ENCODE results near the gene BCL2. TPM values are rescaled to one million over a fixed set of nuclear protein-coding genes. Genes with fewer than 3 reads are reported as not detected.

Gene BCL2
- total RNA-seq, 1 donor from 2014 or later, result 81.3 TPM

DNA sequence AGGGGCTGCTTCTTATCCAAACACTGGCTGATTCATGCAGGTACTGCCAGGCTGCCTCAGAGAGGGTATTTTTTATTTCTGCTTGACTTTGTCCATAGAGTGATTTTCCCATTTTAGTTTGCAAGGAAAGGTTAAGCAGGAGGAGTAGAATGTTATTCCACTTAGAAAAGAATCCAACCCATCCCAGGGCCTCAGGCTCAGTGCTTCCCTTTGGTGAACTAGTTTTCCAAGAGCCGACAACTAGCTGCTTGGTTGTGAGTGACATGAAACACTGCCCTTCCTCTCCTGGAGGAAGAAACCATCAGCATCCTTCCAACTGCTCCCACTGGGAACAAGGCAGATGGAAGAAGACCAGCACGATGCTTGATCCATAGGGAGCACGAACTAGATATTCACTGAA lies 58.5 kb downstream of the BCL2 start:
- Mint-ChIP-seq H3K4me3 (no peak overlapping the region), H3K36me3 (ENCODE audit: low read depth) (peaks cover 61% of the 10 kb centered on the region), H3K27ac (no peak overlapping the region), H3K4me1 (peaks cover 74% of the 10 kb centered on the region), H3K27me3 (no peaks in the 10 kb centered on the region), H3K9me3 (no peaks in the 10 kb centered on the region)
- no peak for DNase-seq
- intact Hi-C loops (cut with micrococcal nuclease), result no loop called here

DNA sequence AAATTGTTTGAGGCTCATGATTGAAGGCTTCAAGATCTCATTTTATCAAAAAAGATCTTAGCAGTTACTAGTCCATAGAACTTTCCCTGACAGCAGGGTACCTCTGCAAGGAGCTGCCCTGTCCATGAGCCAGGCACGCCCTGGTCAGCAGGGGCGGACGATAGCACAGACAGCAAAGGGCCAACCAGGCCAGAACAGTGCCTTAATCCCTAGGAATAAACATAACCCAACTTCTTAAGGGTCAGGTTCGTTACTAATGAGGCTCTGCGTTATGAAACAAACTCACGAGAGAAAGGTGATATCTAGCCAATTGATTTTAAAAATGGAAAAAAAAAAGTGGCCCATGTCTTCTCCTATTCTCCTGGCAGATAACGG lies 59.2 kb downstream of the BCL2 start:
- intact Hi-C loops (cut with micrococcal nuclease), result no loop called here
- Mint-ChIP-seq H3K4me3 (no peak overlapping the region), H3K4me1 (peaks cover 70% of the 10 kb centered on the region), H3K27me3 (no peaks in the 10 kb centered on the region), H3K27ac (peak overlapping the region; percentile 8), H3K36me3 (ENCODE audit: low read depth) (peaks cover 62% of the 10 kb centered on the region), H3K9me3 (no peaks in the 10 kb centered on the region)
- DNase-seq, result no peak

DNA sequence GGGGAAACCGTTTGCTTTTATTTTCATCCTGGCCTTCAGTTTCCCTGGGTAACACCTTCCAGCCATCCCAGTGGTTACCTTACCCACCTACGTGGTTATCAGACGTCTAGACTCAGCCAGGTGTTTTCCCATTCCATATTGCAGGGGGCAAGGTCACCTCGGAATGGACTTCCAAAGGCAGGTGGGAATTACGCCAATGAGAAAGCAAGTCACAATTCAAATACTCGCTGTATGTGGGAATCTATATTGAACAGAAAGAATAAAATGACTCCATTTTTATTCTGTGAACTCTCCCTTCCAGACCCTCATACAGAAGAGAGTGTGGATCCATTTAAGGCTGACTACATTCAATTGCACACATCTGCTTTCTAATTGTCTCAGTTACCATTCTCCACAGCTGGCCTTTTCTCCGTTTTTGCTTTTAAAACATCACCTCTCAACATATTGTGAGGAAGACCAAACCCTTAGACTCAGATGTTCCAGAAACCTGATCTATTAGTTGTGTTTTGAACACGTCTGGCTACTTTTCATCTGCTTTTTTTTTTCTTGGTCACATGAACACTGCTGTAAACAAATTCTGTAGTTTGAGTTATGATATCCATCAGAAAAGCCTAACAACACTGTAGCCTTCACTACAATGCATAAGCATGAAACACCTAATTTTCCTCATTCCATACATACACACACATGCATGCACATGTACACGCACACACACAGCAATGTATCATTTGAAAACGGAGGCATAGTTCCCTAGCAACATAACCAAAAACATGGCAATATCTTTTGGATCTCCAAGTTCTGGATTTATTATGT lies 59.8 kb downstream of the BCL2 start:
- Mint-ChIP-seq H3K36me3 (ENCODE audit: low read depth) (peaks cover 65% of the 10 kb centered on the region), H3K4me3 (no peak overlapping the region)

DNA sequence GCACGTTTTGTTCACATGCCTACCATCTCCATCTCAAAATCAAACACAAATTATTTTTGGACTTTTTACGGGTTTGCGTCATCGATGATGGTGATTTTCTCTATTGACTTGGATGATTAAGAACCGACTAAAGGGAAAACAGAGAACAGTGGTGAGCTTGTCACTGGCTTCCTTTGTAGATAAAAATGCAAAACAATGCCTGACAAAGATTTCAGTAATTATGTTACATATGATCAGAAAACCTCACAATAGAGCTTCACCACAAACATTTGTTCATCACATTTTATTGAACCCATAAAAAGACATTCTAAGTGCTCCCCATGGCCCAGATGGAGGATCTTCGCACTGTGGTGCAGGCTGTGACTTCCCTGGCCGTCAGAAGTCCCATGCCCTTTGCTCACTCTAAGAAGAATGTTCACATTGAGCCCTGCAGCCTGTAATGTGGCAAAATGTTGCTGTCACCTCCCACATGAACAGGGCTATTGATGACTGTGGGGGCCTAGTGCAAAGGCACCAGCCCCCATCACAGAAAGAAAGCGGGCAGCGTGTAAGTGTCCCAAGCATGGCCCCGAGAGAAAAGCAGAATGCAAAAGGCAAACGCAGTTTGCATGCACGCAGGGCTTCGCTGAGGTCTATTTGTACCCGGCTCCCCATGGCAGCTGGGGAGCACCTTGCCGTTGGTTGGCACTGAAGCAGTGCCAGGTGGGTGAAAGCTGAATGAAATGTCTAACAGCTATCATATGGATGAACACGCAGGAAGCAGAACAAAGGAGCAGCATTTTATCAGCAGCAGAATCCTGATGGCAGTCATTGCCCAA lies 60.6 kb downstream of the BCL2 start:
- Mint-ChIP-seq H3K27ac (peak overlapping the region; percentile 18), H3K9me3 (peaks cover 5% of the 10 kb centered on the region), H3K27me3 (no peaks in the 10 kb centered on the region), H3K4me3 (no peak overlapping the region), H3K36me3 (ENCODE audit: low read depth) (peaks cover 69% of the 10 kb centered on the region), H3K4me1 (peaks cover 75% of the 10 kb centered on the region)
- intact Hi-C loops (cut with micrococcal nuclease), result loop anchor here (5.0 kb wide), 1 partner anchor 33 kb away; no protein-coding TSS in a partner anchor
- DNase-seq, result no peak

More for the DNA sequence above, 59.8 kb downstream of the BCL2 start:
- H3K9me3 Mint-ChIP-seq, result peaks cover 3% of the 10 kb centered on the region
- H3K27me3 Mint-ChIP-seq, result no peaks in the 10 kb centered on the region
- H3K4me1 Mint-ChIP-seq, result peaks cover 72% of the 10 kb centered on the region
- no peak for DNase-seq
- intact Hi-C loops (cut with micrococcal nuclease), result loop anchor here (5.0 kb wide), 1 partner anchor 33 kb away; no protein-coding TSS in a partner anchor
- H3K27ac Mint-ChIP-seq, result peak overlapping the region; percentile 16

DNA sequence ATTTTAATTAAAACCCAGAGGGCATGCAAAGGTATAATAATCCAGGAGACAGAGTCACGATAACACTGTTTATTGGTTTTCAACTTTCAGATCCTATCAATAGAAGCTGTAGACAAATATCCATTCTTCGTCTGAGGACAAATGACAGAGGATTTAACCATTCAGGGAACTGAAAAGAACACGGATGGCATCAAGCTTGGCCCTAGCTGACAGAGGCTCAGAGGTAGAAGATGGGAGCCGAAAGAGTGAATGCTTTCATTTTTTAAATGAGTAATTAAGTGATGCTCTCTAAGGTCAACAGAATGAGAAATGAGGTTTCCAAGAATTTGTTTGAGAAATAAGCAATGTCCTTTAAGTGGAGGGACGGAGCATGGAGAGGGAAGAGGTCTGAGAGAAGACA lies 62.1 kb downstream of the BCL2 start:
- H3K27me3 Mint-ChIP-seq, result no peaks in the 10 kb centered on the region
- intact Hi-C loops (cut with micrococcal nuclease), result loop anchor here (5.0 kb wide), 1 partner anchor 35 kb away; no protein-coding TSS in a partner anchor
- peaks cover 5% of the 10 kb centered on the region for H3K9me3 Mint-ChIP-seq
- peak overlapping the region; percentile 32 for H3K4me3 Mint-ChIP-seq
- peaks cover 76% of the 10 kb centered on the region for H3K36me3 Mint-ChIP-seq (ENCODE audit: low read depth)
- H3K27ac Mint-ChIP-seq, result peak overlapping the region; percentile 78
- peaks cover 75% of the 10 kb centered on the region for H3K4me1 Mint-ChIP-seq
- DNase-seq, result no peak

DNA sequence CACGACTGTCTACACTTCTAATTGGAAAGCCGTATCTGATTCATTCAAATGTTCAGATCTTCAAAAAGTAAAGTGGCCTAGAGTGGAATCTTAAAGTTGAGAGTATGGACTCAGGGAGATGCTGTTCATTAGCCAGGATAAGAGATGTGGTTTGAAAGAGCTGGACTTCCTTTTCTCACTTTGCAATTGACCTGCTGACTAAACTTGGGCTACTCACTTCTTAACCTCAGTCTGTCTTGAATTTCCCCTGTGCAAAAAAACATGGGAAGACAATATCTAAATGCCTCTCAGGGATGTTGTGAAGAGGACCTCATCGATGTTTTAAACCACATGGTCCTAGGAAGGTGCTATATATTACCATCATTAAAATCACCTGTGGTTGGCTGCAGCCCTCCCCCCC lies 64.1 kb downstream of the BCL2 start:
- intact Hi-C loops (cut with micrococcal nuclease), result loop anchor here (5.0 kb wide), 1 partner anchor 37 kb away; no protein-coding TSS in a partner anchor
- DNase-seq, result no peak
- peak overlapping the region; percentile 10 for H3K27ac Mint-ChIP-seq
- H3K27me3 Mint-ChIP-seq, result no peaks in the 10 kb centered on the region
- peaks cover 70% of the 10 kb centered on the region for H3K4me1 Mint-ChIP-seq
- peaks cover 5% of the 10 kb centered on the region for H3K9me3 Mint-ChIP-seq
- peaks cover 78% of the 10 kb centered on the region for H3K36me3 Mint-ChIP-seq (ENCODE audit: low read depth)
- H3K4me3 Mint-ChIP-seq, result peak overlapping the region; percentile 11

DNA sequence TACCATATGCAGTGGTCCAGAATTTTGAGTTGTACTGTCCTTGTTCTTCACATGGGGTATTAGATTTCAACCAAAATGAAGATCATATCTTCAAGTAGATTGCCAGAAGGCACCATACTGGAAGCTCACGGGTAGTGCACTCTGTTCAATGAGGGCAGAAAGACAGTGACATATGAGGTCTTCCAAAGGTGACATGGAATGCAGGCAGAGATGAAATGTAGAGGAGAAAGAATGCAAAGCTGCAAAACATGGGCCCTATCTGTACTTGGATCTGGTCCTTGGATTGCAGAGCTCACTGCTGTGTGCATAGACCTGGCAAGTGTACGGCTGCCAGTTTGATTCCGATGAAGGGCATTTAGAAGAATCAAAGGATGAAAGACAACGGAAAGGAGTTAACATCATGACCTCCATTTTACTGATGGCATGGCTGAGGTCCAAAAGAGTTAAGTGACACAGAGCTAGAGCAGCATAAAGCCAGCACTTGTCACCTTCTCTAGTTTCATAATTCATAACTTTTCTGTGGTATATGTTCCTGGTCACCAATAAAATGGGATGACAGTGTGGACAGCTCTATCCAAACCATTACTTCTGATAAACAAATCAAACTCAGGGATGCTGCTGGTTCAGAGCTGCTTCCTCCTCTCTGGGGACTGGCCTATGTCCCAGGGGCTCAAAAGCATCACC lies 64.7 kb downstream of the BCL2 start:
- intact Hi-C loops (cut with micrococcal nuclease), result loop anchor here (5.0 kb wide), 3 partner anchors 37 to 47 kb away; no protein-coding TSS in a partner anchor
- Mint-ChIP-seq H3K4me1 (peaks cover 70% of the 10 kb centered on the region), H3K9me3 (peaks cover 5% of the 10 kb centered on the region), H3K36me3 (ENCODE audit: low read depth) (peaks cover 76% of the 10 kb centered on the region), H3K4me3 (peak overlapping the region; percentile 11), H3K27ac (peak overlapping the region; percentile 72), H3K27me3 (no peaks in the 10 kb centered on the region)
- DNase-seq, result no peak

DNA sequence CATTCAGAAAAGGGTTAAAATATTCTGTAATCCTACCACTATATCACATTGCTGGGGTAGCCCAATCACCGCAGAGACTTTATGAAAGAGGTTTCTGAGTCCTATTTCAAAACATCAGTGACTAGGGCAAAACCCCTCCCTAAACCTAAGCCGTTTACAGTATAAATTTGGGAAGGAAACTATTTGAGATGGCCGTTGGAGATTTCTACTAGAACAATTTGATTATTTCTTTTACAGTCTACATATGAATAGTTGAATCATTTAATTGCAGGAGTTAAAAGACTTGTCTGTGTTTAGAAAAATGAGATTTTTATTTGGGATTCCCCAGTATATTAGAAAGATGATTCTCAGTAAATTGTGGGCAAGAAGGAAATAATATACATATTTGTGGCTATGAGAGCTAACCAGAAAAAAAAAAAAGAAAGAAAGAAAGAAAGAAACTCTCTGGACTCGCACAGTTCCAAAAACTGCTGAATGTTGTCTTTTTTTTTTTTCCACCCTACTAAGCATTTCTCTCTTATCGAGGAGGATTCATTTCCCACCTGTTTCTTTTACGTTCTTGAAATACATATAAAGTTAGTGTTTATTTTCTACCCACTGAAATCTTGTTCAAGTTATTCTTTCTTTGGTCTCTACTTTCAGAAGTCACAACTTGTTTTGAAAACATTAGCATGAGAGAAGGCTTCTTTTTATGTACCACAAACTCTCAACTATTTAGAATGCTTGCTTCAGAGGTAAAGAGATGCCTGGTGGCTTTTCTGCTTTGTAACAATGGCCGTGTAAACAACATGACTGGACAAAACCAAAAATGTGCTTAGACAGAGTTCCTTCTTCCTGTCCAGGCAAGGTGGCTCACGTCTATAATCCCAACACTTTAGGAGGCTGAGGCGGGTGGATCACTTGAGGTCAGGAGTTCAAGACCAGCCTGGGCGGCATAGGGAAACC lies 65.9 kb downstream of the BCL2 start:
- Mint-ChIP-seq H3K27ac (peak overlapping the region; percentile 64), H3K9me3 (peaks cover 9% of the 10 kb centered on the region), H3K4me3 (peak overlapping the region; percentile 29), H3K27me3 (no peaks in the 10 kb centered on the region), H3K36me3 (ENCODE audit: low read depth) (peaks cover 73% of the 10 kb centered on the region), H3K4me1 (peaks cover 68% of the 10 kb centered on the region)
- intact Hi-C loops (cut with micrococcal nuclease), result loop anchor here (2.0 to 5.0 kb wide), 3 partner anchors 19 to 49 kb away; no protein-coding TSS in a partner anchor
- no peak for DNase-seq

DNA sequence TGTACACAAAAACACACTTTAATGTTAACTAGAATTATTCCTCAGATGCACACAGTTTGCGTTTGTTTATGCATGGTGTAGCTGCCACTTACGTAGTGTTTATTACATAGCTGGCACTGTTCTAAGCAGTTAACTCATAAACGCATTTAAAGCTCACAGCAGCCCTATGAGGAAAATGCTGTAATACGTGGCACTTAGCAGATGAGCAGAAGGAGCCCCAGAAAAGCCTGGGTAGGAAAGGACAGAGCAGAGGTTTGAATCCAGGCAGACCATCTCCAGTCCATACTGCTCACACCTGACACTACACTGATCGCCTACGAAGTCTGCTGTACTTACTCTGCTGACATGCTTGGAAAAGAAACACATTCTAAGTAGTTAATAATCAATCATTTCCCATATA lies 66.6 kb downstream of the BCL2 start:
- DNase-seq, result no peak
- Mint-ChIP-seq H3K4me1 (peaks cover 64% of the 10 kb centered on the region), H3K27ac (peak overlapping the region; percentile 64), H3K36me3 (ENCODE audit: low read depth) (peaks cover 78% of the 10 kb centered on the region), H3K4me3 (no peak overlapping the region), H3K27me3 (no peaks in the 10 kb centered on the region), H3K9me3 (peaks cover 9% of the 10 kb centered on the region)
- intact Hi-C loops (cut with micrococcal nuclease), result loop anchor here (2.0 to 5.0 kb wide), 3 partner anchors 18 to 49 kb away; no protein-coding TSS in a partner anchor

DNA sequence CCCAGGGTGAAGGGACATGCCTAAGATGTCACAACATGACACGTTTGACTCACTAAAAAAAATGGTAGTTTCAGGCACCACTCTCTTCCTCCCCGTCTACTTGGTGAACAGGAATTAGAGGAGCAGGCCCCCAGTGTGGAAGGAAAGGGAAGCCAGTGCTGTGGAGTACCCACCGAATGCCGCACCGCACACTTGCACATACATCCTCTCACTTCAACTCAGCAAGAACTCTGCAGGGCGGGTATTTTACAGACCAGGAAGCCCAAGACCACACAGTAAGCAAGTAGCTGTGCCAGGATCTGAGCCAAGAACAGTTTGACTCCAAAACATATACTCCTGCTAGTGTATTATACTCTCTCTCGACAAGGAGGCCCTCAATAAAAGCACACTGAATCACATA lies 69.8 kb downstream of the BCL2 start:
- H3K27ac Mint-ChIP-seq, result peak overlapping the region; percentile 62
- no peaks in the 10 kb centered on the region for H3K27me3 Mint-ChIP-seq
- H3K4me1 Mint-ChIP-seq, result peaks cover 51% of the 10 kb centered on the region
- peaks cover 12% of the 10 kb centered on the region for H3K9me3 Mint-ChIP-seq
- peak overlapping the region; percentile 22 for H3K4me3 Mint-ChIP-seq
- H3K36me3 Mint-ChIP-seq (ENCODE audit: low read depth), result peaks cover 78% of the 10 kb centered on the region
- intact Hi-C loops (cut with micrococcal nuclease), result loop anchor here (5.0 kb wide), 2 partner anchors 37 to 53 kb away; no protein-coding TSS in a partner anchor
- peak; percentile 74 for DNase-seq

DNA sequence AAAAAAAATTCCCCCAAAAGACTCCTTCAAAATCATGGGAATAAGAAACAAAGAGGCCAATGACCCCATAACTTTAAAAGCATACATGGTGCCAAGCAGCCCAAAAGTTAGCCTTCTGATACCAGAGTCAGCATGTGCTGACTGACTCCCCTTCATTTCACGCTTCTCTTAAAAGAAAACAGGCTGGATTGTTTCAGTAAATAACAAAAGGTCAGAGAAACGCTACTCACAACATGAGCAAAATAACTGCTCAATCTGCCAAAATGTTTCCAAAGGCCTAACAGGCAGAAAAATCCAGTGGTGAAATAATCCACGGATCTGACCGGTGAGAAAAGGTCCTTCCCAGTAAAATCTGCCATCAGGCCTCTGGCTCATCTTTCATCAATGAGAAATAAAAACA lies 71.6 kb downstream of the BCL2 start:
- peaks cover 71% of the 10 kb centered on the region for H3K36me3 Mint-ChIP-seq (ENCODE audit: low read depth)
- H3K4me1 Mint-ChIP-seq, result peaks cover 44% of the 10 kb centered on the region
- peaks cover 9% of the 10 kb centered on the region for H3K9me3 Mint-ChIP-seq
- no peak overlapping the region for H3K4me3 Mint-ChIP-seq
- intact Hi-C loops (cut with micrococcal nuclease), result no loop called here
- DNase-seq, result no peak
- H3K27ac Mint-ChIP-seq, result no peak overlapping the region
- H3K27me3 Mint-ChIP-seq, result no peaks in the 10 kb centered on the region

DNA sequence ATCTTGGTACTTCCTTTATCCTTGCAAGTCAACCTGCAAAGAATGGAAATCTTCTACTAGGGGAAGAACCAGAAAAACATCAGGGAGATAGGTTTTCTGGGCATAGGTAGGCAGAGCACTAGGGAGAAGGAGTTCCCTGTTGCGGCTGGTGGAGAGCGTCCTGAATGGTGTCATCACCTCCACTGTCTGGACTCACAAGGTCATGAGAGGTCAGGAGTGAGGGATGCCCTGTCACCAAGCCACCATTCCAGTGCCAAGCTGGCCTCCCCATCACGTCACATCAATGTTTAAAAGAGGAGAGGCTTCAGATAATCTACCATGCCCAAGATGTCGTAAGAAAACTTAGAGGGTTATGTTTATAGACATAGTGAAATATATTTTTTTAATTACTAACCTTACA lies 72.1 kb downstream of the BCL2 start:
- Mint-ChIP-seq H3K27me3 (no peaks in the 10 kb centered on the region), H3K9me3 (peaks cover 9% of the 10 kb centered on the region), H3K36me3 (ENCODE audit: low read depth) (peaks cover 73% of the 10 kb centered on the region), H3K4me3 (no peak overlapping the region), H3K4me1 (peaks cover 45% of the 10 kb centered on the region), H3K27ac (no peak overlapping the region)
- intact Hi-C loops (cut with micrococcal nuclease), result no loop called here
- no peak for DNase-seq

Measured in activated CD4-positive, alpha-beta T cell treated with anti-CD3 and anti-CD28 coated beads, Interleukin-2, amount 10 ng/mL, durations not matched to agents 24 days and 14 days (primary cell).